NCI-H82 (cell line): ENCODE measurements around the gene SYCE1L.
"Not testable (repeated sequence)": the region's sequence is repeated elsewhere in the genome, so short reads cannot be mapped to it uniquely, and the experiment has no call there.

Source experiments
- DNase-seq: peaks from one replicate; lab custom pipeline; 2025; lab: John Stamatoyannopoulos, UW

SYCE1L gene

GRCh38 chr16:77206533-77206932 is 7.3 kb downstream of the SYCE1L start:
- no peak for DNase-seq

GRCh38 chr16:77207030-77207429 is 7.8 kb downstream of the SYCE1L start:
- DNase-seq = no peak

- peak; percentile 51 for DNase-seq
Measured at GRCh38 chr16:77208382-77208781, 9.2 kb downstream of the SYCE1L start.

GRCh38 chr16:77211880-77212740 is 12.9 kb downstream of the SYCE1L start:
- peak; percentile 93 for DNase-seq

GRCh38 chr16:77212741-77213541 is 13.7 kb downstream of the SYCE1L start:
- DNase-seq = peak; percentile 75

DNA sequence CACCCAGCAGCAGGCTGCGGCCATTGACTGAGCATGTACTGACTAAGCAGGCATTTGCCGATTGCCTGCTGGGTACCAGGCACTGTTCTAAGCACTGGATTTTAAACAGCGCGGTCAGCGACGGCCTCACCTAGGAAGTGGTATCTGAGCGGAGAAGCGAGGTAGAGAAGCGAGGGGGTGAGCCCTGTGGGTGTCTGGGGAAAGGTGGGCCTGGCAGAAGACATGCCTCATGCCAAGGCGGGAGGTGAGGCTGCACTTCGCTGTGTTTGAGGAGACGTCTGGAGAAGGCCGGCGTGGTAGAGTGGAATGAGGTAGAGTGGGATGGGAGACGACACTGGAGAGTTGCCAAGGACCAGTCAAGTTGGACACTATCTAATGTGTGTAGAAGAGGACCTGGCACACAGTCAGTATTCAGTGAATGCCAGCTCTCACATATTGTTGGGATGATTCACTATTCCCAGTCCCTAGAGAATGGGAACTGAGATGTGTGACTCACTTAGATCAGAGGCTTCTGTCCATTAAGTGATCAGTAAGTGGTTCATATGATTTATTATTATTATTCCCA is 14.4 kb downstream of the SYCE1L start:
- no peak for DNase-seq

- no peak for DNase-seq
Measured at GRCh38 chr16:77214411-77215138, 15.4 kb downstream of the SYCE1L start.

- no peak for DNase-seq
Measured at GRCh38 chr16:77219437-77219836, 20.2 kb downstream of the SYCE1L start.

DNA sequence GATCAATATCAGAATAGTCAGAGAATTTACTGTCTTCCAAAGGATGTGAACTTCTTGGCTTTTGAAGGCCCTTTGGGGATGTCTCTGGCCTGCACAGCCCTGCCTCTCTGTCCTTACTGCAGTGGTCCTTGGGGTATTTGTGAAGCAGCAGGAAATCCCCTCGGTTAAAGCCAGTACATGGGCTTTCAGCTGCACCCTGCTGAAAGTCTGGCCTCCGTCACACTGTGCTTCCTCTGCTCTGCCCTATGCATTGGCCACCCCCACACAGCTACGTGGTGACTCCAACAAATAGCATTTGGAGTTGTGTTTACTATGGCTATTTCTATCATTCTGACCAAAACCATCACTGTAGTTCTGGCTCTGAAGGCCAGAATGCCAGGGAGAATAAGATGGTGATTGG is 21.2 kb downstream of the SYCE1L start:
- no peak for DNase-seq

- DNase-seq = no peak
Measured at GRCh38 chr16:77221482-77221881, 22.3 kb downstream of the SYCE1L start.

DNA sequence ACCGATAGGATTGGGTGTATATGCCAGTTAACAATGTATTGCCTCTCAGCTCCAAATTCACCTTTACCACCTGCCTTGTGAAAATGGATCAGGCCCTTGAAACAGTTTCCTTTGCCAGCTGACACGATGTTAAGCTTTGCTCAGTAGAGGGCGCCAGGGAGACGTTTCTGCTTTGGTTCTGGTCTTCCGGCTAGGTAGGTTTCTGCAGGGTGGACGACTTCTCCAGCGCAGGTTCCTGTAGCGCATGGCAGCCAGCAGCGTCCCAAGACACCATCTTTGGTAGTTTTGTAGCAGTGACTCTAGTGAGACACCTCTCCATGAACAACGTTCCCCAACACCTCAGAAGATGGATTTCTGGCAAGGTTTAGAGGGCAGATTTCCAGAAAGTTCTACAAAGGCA is 24.0 kb downstream of the SYCE1L start:
- peak; percentile 51 for DNase-seq

DNA sequence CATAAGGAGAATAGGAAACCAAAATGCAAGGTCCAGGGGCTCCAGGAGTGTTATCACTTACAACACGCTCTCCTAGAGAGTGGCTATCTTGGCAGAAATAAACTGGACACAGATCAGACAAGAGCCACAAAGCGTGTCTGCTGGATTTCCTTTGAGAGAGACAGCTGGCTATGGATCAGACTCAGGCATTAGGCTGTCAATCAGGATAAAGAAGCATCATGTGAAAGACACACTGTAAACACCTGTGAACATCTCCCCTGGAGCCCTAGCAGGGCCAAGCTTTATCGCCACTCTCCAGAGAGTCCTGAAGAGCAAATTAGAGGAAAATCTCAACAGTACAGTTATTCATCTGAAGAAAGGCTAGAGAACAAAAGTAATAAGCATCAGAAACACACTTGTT is 26.0 kb downstream of the SYCE1L start:
- peak; percentile 96 for DNase-seq

DNA sequence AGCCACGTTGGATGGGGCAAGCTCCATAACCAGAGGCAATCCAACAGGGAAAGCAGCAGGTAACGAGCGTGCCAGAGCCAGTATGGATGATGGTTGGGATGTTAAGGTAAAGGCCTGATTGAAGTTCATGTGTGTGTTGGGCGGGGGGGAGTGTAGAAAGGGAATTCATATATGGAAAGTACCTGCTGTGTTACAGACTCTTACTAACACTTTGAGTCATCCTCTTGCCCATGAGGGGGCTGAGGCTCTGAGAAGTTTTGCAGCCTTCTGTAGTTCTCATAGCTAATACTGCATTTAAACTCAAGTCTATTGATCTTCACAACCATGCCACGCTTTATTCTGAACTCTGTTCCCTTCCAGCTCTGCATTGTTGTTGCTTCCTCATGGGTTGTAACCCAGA is 28.5 kb downstream of the SYCE1L start:
- DNase-seq = no peak

DNA sequence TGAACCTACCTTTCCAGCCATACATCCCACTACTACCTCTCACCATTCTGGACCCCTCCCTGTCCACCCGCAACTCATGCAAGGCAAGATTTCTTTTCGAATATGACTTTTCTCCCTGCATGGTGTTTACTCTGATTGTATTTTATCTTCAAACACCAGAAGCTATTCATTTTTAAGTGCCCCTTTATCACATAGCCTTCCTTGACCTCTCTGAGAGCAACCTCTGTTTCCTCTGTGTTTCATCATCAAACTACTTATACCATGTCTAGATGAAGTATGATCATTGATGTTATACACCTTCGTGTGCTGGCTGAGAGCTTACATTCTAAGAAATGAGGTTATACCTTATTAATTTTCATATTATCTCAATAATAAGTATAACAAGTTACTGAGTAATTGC is 31.8 kb downstream of the SYCE1L start:
- DNase-seq = no peak

GRCh38 chr16:77233799-77234519 is 34.8 kb downstream of the SYCE1L start:
- DNase-seq = peak; percentile 46

DNA sequence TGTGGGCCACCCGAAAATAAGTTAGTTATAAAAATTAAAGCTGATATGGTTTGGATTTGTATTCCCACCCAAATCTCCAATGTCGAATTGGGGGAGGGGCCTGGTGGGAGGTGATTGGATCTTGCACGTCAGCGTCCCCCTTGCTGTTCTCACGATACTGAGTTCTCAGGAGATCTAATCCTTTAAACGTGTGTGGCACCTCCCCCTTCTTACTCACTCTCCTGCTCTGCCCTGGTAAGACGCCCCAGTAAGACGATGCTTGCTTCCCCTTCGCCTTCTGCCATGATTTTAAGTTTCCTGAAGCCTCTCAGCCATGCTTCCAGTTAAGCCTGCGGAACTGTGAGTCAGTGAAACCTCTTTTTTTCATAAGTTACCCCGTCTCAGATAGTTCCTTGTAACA is 35.4 kb downstream of the SYCE1L start:
- peak; percentile 92 for DNase-seq

GRCh38 chr16:77236063-77236511 is 36.9 kb downstream of the SYCE1L start:
- peak; percentile 91 for DNase-seq

- DNase-seq = no peak
Measured at GRCh38 chr16:77238593-77238992, 39.4 kb downstream of the SYCE1L start.

DNA sequence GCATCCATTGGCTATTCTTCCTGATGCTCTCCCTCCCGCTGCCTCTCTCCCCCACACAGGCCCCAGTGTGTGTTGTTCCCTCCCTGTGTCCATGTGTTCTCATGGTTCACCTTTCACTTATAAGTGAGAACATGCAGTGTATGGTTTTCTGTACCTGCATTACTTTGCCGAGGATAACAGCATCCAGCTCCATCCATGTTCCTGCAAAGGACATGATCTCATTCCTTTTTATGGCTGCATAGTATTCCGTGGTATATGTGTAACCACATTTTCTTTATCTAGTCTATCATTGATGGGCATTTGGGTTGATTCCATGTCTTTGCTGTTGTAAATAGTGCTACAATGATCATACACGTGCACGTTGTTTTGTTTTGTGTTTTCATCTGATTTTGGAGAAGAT is 43.3 kb downstream of the SYCE1L start:
- DNase-seq = not testable (repeated sequence)

- no peak for DNase-seq
Measured at GRCh38 chr16:77246150-77246549, 46.9 kb downstream of the SYCE1L start.

DNA sequence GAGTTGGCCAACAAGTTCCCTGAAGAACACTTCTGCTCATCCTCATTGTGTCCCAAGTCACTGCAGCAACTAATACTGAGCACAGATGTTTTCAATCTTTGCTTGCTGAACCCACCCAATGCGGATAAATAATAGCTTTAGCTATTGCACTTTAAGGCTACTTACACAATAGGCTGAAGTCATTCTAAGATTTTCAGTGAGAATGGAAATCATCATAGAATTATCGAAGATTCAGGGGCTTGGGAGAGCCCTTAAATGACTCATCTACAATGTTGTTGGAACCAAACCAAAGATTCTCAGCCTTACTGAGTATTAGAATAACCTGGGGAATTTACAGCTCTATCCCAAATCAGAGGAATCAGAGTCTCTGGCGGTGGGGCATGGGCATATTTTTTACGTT is 51.2 kb downstream of the SYCE1L start:
- no peak for DNase-seq
